Measurements from ENCODE around the gene LSM4. TPM values are rescaled to one million over a fixed set of nuclear protein-coding genes. Genes with fewer than 3 reads are reported as not detected.
"Not testable (repeated sequence)": the region's sequence is repeated elsewhere in the genome, so short reads cannot be mapped to it uniquely, and the experiment has no call there.

LSM4 gene
- total RNA-seq (2012; rRNA removed) = 146 and 166 TPM in 2 replicates

DNA sequence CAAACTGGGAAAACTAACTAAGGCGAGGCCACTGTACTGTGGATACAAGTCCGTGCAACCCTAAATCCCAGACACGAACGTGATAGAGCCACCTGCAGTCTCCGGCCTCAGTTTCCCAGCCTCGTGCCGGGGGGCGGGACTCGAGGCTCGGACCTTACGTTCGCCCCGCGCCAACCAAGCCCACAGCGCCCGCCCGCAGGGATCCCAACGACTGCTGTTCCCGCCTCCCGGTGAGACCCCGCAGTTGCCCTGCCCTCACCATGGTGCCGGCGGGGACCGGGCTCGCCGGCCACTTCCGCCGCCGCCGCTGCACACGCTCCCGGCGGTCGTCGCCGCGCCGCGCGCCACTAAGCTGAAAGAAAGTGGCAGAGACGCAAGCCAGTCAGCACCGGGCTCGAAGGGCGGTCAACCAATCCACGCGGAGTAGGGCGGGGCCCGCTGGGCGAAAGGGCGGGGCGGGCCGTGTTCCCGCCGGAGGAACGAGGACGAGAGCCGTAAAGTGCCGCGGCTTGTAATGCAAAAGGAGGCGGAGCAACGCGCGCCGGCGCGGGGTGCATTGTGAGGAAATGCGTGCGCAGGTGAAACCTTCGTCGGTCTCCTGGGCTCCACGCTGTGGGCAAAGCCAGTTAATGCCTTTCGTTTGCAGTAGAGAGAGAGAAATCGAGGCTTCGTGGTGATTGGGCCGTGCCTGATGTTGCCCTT, at the start of gene LSM4:
LSM4 (minus strand) TSS at position 318 of the 702 bp plus-strand sequence; CDS start at position 262, 56 bp downstream.
- no peaks in the 10 kb centered on the region for H3K27me3 ChIP-seq (ENCODE audit: control insufficient read depth, insufficient read depth, low read length)
- H3K4me2 ChIP-seq (ENCODE audit: low read length) = peak within 1 kb of the TSS; percentile 89
- H3K4me1 ChIP-seq (ENCODE audit: control insufficient read depth, insufficient read depth, low read length) = peaks cover 20% of the 10 kb centered on the region
- peak within 1 kb of the TSS; percentile 79 for H3K4me3 ChIP-seq (ENCODE audit: low read length)
- H3K9me3 ChIP-seq (replicated peaks; ENCODE audit: low read length) = no peaks in the 10 kb centered on the region
- H3K9ac ChIP-seq (ENCODE audit: low read depth, low read length) = peak within 1 kb of the TSS; percentile 92
- peaks cover 4% of the 10 kb centered on the region for H3K36me3 ChIP-seq (ENCODE audit: insufficient read depth, low read length)

DNA sequence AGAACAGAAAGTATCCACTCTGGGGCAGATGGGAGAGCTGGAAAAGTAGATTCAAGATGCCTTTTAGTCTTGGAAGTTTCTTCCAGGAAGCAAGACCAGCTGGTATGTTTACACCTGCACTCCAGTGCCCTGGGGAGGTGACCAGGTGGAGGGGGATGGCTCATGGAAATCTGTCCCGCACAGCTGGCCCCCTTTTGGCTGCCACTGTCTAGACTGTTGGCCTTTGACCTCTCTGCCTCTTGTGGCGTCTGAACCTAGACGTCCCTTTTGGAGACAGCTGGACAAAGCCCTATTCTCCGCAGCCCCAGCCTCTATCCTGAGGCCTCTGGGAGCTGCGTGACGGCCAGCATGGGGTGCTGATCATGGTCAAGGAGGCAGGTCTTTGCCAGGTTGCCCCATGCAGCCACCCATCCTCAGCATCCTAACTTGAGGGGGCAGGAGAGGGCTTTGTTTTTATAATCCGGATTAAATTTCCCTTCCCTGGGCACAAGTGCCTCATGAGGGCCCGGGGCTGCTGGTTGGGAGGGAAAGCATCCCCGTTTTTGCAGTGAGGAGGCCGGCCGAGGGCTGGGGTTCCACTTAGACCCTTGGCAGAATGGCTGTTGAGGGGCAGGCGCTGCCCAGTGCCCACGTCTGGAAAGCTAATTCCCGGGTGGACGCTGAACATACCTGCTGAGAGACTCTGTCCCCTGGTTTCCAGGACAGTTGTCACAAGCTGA, 45.8 kb upstream of the LSM4 start:
- no peak overlapping the region for H3K9ac ChIP-seq (ENCODE audit: low read depth, low read length)
- no peaks in the 10 kb centered on the region for H3K9me3 ChIP-seq (replicated peaks; ENCODE audit: low read length)
- no peaks in the 10 kb centered on the region for H3K27me3 ChIP-seq (ENCODE audit: control insufficient read depth, insufficient read depth, low read length)
- H3K4me3 ChIP-seq (ENCODE audit: low read length) = no peak overlapping the region
- no peaks in the 10 kb centered on the region for H3K36me3 ChIP-seq (ENCODE audit: insufficient read depth, low read length)
- H3K4me2 ChIP-seq (ENCODE audit: low read length) = no peak overlapping the region
- H3K4me1 ChIP-seq (ENCODE audit: control insufficient read depth, insufficient read depth, low read length) = peaks cover 19% of the 10 kb centered on the region

DNA sequence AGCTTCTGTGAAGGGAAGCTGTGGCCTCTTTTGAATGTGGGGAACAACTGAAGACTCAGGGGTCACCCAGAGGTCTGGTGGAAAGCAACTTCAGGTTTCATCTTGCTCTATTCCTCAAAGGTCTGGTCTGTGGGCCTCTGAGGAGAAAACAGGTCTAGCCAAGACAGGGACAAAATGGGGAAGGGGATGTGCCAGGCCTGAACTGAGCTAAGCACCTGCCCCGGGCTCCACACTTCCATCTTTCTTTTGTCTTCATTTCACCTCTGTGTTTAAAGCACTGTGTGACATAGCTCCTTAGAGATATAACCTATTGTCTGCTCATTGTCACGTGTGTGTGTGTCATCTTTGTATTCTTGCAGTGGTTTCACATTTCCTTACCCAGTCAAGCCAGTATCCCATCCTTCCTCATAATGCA, 43.2 kb upstream of the LSM4 start:
- Histone ChIP-seq H3K4me2 (ENCODE audit: low read length) (no peak overlapping the region), H3K27me3 (ENCODE audit: control insufficient read depth, insufficient read depth, low read length) (no peaks in the 10 kb centered on the region), H3K36me3 (ENCODE audit: insufficient read depth, low read length) (no peaks in the 10 kb centered on the region), H3K4me1 (ENCODE audit: control insufficient read depth, insufficient read depth, low read length) (peaks cover 16% of the 10 kb centered on the region), H3K9me3 (replicated peaks; ENCODE audit: low read length) (no peaks in the 10 kb centered on the region), H3K9ac (ENCODE audit: low read depth, low read length) (no peak overlapping the region), H3K4me3 (ENCODE audit: low read length) (no peak overlapping the region)

DNA sequence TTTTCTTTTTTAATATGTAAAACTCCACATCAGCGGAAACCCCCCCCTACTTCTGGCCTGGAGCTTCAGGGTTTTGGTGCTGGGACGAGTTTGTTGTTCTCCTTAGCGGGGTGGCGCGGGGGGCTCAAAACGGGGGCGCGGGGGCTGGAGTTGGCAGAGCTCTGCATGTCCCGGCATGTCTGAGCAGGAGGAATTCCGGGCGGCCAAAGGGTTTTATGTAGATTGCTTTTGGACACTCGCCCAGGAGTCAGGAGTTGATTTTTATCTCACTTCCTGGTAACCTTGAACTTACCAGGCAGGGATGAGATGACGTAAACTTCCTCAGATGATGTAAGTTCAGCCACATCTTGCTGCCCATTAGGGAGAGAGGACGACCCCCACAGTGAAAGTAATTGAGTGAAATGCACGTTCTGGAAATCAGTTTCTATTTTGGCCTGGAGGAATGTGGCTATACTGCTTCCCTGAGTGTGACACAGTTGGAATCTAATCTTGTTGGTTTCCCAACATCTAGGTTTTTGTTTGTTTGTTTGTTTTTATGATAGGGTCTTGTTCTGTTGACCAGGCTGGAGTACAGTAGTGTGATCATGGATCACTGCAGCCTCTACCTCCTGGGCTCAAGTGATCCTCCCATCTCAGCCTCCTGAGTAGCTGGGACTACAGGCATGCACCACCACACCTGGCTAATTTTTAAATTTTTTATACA, 42.1 kb upstream of the LSM4 start:
- Histone ChIP-seq H3K27me3 (ENCODE audit: control insufficient read depth, insufficient read depth, low read length) (no peaks in the 10 kb centered on the region), H3K4me1 (ENCODE audit: control insufficient read depth, insufficient read depth, low read length) (peaks cover 16% of the 10 kb centered on the region), H3K9me3 (replicated peaks; ENCODE audit: low read length) (no peaks in the 10 kb centered on the region), H3K4me2 (ENCODE audit: low read length) (peak overlapping the region; percentile 59), H3K4me3 (ENCODE audit: low read length) (no peak overlapping the region), H3K36me3 (ENCODE audit: insufficient read depth, low read length) (no peaks in the 10 kb centered on the region), H3K9ac (ENCODE audit: low read depth, low read length) (peak overlapping the region; percentile 66)

- H3K4me1 ChIP-seq (ENCODE audit: control insufficient read depth, insufficient read depth, low read length) = peaks cover 16% of the 10 kb centered on the region
- H3K9ac ChIP-seq (ENCODE audit: low read depth, low read length) = peak overlapping the region; percentile 66
- H3K9me3 ChIP-seq (replicated peaks; ENCODE audit: low read length); H3K4me3 ChIP-seq (ENCODE audit: low read length); H3K27me3 ChIP-seq (ENCODE audit: control insufficient read depth, insufficient read depth, low read length); H3K36me3 ChIP-seq (ENCODE audit: insufficient read depth, low read length): not testable (repeated sequence)
- H3K4me2 ChIP-seq (ENCODE audit: low read length) = peak overlapping the region; percentile 59
Measured at GRCh38 chr19:18364277-18364825, 41.5 kb upstream of the LSM4 start.

GRCh38 chr19:18363787-18364186, 40.9 kb upstream of the LSM4 start:
- no peak overlapping the region for H3K4me3 ChIP-seq (ENCODE audit: low read length)
- no peak overlapping the region for H3K9ac ChIP-seq (ENCODE audit: low read depth, low read length)
- no peaks in the 10 kb centered on the region for H3K9me3 ChIP-seq (replicated peaks; ENCODE audit: low read length)
- no peaks in the 10 kb centered on the region for H3K27me3 ChIP-seq (ENCODE audit: control insufficient read depth, insufficient read depth, low read length)
- H3K4me2 ChIP-seq (ENCODE audit: low read length) = no peak overlapping the region
- no peaks in the 10 kb centered on the region for H3K36me3 ChIP-seq (ENCODE audit: insufficient read depth, low read length)
- peaks cover 16% of the 10 kb centered on the region for H3K4me1 ChIP-seq (ENCODE audit: control insufficient read depth, insufficient read depth, low read length)

DNA sequence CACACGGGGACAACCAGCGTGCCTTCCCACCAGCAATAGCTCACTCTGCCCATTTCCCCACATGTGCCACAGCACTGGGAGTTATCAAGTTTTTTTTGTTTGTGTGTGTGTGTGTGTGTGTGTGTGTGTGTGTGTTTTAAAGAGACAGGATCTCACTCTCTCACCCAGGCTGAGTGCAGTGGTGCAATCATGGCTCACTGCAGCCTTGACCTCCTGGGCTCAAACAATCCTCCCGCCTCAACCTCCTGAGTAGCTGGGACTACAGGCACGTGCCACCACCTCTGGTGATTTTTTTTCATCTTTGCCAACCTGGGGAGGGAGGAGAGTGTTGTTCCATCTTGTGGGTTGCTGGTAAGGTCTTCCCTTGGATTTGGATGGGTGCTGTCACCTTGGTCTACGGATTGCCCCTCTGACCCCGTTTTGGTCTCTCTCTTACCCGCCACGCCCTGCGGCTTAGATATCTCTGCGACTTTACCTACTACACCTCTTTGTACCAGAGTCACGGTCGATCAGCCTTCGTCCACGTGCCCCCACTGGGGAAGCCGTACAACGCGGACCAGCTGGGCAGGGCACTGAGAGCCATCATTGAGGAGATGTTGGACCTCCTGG, 40.2 kb upstream of the LSM4 start:
- Histone ChIP-seq H3K9me3 (replicated peaks; ENCODE audit: low read length) (no peaks in the 10 kb centered on the region), H3K4me2 (ENCODE audit: low read length) (no peak overlapping the region), H3K9ac (ENCODE audit: low read depth, low read length) (no peak overlapping the region), H3K4me1 (ENCODE audit: control insufficient read depth, insufficient read depth, low read length) (peaks cover 16% of the 10 kb centered on the region), H3K36me3 (ENCODE audit: insufficient read depth, low read length) (no peaks in the 10 kb centered on the region), H3K27me3 (ENCODE audit: control insufficient read depth, insufficient read depth, low read length) (no peaks in the 10 kb centered on the region), H3K4me3 (ENCODE audit: low read length) (no peak overlapping the region)

- no peak overlapping the region for H3K4me3 ChIP-seq (ENCODE audit: low read length)
- H3K4me1 ChIP-seq (ENCODE audit: control insufficient read depth, insufficient read depth, low read length) = peaks cover 16% of the 10 kb centered on the region
- H3K36me3 ChIP-seq (ENCODE audit: insufficient read depth, low read length) = peaks cover 11% of the 10 kb centered on the region
- H3K4me2 ChIP-seq (ENCODE audit: low read length) = no peak overlapping the region
- H3K9ac ChIP-seq (ENCODE audit: low read depth, low read length) = no peak overlapping the region
- no peaks in the 10 kb centered on the region for H3K9me3 ChIP-seq (replicated peaks; ENCODE audit: low read length)
- no peaks in the 10 kb centered on the region for H3K27me3 ChIP-seq (ENCODE audit: control insufficient read depth, insufficient read depth, low read length)
Measured at GRCh38 chr19:18361646-18362045, 38.8 kb upstream of the LSM4 start.

- H3K9me3 ChIP-seq (replicated peaks; ENCODE audit: low read length) = no peaks in the 10 kb centered on the region
- H3K9ac ChIP-seq (ENCODE audit: low read depth, low read length) = no peak overlapping the region
- H3K4me2 ChIP-seq (ENCODE audit: low read length) = no peak overlapping the region
- no peaks in the 10 kb centered on the region for H3K4me1 ChIP-seq (ENCODE audit: control insufficient read depth, insufficient read depth, low read length)
- no peak overlapping the region for H3K4me3 ChIP-seq (ENCODE audit: low read length)
- H3K27me3 ChIP-seq (ENCODE audit: control insufficient read depth, insufficient read depth, low read length) = no peaks in the 10 kb centered on the region
- peaks cover 13% of the 10 kb centered on the region for H3K36me3 ChIP-seq (ENCODE audit: insufficient read depth, low read length)
Measured at GRCh38 chr19:18357041-18357440, 34.2 kb upstream of the LSM4 start.

- H3K36me3 ChIP-seq (ENCODE audit: insufficient read depth, low read length) = peaks cover 13% of the 10 kb centered on the region
- H3K9ac ChIP-seq (ENCODE audit: low read depth, low read length); H3K4me2 ChIP-seq (ENCODE audit: low read length); H3K9me3 ChIP-seq (replicated peaks; ENCODE audit: low read length); H3K4me1 ChIP-seq (ENCODE audit: control insufficient read depth, insufficient read depth, low read length); H3K27me3 ChIP-seq (ENCODE audit: control insufficient read depth, insufficient read depth, low read length); H3K4me3 ChIP-seq (ENCODE audit: low read length): not testable (repeated sequence)
Measured at GRCh38 chr19:18354743-18355142, 31.9 kb upstream of the LSM4 start.

- Histone ChIP-seq H3K9me3 (replicated peaks; ENCODE audit: low read length) (no peaks in the 10 kb centered on the region), H3K4me3 (ENCODE audit: low read length) (no peak overlapping the region), H3K4me1 (ENCODE audit: control insufficient read depth, insufficient read depth, low read length) (no peaks in the 10 kb centered on the region), H3K27me3 (ENCODE audit: control insufficient read depth, insufficient read depth, low read length) (no peaks in the 10 kb centered on the region), H3K36me3 (ENCODE audit: insufficient read depth, low read length) (peaks cover 13% of the 10 kb centered on the region), H3K9ac (ENCODE audit: low read depth, low read length) (no peak overlapping the region), H3K4me2 (ENCODE audit: low read length) (no peak overlapping the region)
Measured at GRCh38 chr19:18353378-18354005, 30.6 kb upstream of the LSM4 start.
